KOPT-K1 (cell line): ENCODE results near the gene CES4A.
A peak's percentile ranks its signal among the peaks of the same experiment; 100 is the strongest.
"Not testable (repeated sequence)": the region's sequence is repeated elsewhere in the genome, so short reads cannot be mapped to it uniquely, and the experiment has no call there.

Experiments
- H3K27ac ChIP-seq: fragments of 200-600 bp; sonication (generic); 2 replicates; pipeline ENCODE4 v1.5.1; 2016; ENCODE audit warnings: antibody characterized with exemption, mild to moderate bottlenecking, low read depth, low read length; ENCODE audit not compliant: poor library complexity, severe bottlenecking
- H3K36me3 ChIP-seq: fragments of 200-600 bp; sonication (generic); 2 replicates; pipeline ENCODE4 v1.5.1; 2017; ENCODE audit warnings: antibody characterized with exemption, mild to moderate bottlenecking, low read length, moderate library complexity; ENCODE audit not compliant: insufficient read depth
- H3K9me3 ChIP-seq: fragments of 200-600 bp; sonication (generic); 2 replicates; pipeline ENCODE4 v1.5.1; 2017; ENCODE audit warnings: antibody characterized with exemption, low read length, mild to moderate bottlenecking; ENCODE audit not compliant: insufficient read depth, poor library complexity, severe bottlenecking

CES4A gene

DNA sequence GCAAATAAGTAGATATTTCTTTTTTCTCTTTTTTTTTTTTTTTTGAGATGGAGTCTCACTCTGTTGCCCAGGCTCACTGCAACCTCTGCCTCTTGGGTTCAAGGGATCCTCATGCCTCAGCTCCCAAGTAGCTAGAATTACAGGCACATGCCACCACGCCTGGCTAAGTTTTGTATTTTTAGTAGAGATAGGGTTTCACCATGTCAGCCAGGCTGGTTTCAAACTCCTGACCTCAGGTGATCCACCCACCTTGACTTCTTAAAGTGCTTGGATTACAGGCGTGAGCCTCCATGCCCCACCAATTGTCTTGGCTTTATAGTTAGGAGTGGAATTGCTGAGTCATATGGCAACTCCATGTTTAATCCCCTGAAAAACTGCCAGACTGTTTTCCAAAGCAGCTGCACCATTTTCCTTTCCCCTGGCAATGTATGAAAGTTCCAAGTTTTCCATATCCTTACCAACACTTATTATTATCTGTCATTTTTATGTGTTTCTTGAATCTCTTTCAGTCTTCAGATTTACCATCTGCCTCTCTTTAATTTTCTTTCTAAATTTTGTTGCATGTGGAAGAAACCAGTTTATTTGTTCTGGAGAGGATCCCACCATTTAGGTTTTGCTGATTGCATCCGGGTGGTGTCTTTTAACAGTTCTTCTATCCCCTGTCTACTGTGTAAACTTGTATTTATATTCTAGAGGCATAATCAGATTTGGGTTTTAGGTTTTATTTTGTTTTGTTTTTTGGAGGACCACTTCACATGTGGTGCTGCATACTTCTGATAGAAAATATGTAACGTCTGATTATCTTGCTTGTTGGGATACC lies 37.2 kb upstream of the CES4A start:
- Histone ChIP-seq H3K27ac (no peak overlapping the region), H3K36me3 (no peaks in the 10 kb centered on the region), H3K9me3 (no peaks in the 10 kb centered on the region)

DNA sequence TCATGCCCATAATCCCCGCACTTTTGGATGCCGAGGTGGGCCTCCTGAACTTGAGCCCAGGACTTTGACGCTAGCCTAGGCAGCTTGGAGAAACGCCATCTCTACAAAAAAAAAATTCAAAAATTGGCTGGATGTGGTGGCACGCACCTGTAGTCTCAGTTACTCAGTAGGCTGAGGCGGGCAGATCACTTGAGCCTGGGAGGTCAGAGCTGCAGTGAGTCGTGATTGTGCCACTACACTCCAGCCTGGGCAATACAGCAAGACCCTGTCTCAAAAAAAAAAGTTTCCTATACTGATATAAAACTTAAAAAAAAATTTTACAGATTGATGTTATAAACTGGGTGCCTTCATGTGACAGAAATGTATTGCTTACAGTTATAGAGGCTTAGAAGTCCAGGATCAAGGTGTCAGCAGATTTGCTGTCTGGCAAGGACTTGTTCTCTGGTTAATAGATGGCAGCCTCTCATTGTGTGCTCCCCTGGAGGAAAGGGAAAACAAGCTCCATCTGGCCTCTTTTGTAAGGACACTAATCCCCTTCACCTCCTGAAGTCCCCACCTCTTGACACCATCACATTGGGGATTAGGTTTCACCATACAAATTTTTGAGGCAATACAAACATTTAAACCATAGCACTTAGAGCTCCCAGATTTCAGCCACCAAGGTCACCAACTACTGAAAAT lies 35.8 kb upstream of the CES4A start:
- Histone ChIP-seq H3K27ac (no peak overlapping the region), H3K9me3 (no peaks in the 10 kb centered on the region), H3K36me3 (no peaks in the 10 kb centered on the region)

DNA sequence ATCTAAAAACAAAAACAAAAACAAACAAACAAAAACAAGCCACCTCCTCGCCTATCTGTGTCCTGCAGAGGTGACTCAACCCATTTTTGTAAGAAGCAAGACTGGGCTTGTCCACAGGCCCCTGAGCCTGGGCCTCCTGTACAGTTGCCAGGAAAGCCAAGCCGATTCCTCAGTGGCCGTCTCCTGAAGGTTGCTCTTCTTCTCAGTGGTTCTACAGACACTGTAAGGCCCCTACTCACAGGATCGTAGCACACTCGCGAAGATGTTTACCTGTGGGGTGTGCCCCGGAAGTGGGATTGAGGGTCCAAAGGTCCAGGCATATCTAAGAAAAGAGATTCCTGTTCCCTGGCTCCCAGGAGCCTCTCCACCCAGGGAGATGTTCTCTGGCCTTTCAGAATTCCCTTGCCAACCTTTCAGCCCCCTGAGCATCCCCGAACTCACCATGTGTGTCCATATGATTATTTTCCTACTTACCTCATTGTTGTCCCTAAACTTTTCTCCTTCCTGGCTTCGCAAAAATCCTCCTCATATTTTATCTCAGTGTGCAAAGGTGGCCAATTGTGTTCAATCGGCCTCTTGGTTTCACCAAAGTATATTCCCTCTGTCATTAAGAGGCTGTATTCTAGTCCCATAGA lies 34.8 kb upstream of the CES4A start:
- no peaks in the 10 kb centered on the region for H3K9me3 ChIP-seq
- H3K36me3 ChIP-seq, result no peaks in the 10 kb centered on the region
- no peak overlapping the region for H3K27ac ChIP-seq

DNA sequence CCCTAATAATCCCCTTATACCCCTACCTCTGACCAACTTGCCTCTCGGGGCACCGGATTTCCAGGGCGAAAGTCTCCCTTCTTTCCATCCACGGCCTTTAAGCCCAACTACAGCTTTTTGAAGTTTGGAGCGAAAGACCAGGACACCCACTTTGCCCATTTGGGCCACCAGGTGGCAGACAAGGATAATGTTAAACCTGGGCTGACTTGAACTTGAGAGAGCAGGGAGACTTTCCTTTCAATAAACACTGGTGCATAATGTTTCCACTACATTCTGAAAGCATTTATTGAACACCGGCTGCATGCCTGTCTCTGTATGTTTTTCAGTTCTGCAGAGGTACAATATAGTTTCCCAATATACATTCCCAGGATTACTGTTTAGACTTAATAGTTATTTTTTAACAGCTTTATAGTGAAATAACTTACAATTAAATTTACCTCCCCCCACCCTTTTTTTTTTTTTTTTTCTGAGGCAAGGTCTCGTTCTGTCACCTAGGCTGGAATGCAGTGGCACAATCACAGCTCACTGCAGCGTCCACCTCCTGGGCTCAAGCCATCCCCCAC lies 34.2 kb upstream of the CES4A start:
- Histone ChIP-seq H3K27ac (no peak overlapping the region), H3K36me3 (no peaks in the 10 kb centered on the region), H3K9me3 (no peaks in the 10 kb centered on the region)

DNA sequence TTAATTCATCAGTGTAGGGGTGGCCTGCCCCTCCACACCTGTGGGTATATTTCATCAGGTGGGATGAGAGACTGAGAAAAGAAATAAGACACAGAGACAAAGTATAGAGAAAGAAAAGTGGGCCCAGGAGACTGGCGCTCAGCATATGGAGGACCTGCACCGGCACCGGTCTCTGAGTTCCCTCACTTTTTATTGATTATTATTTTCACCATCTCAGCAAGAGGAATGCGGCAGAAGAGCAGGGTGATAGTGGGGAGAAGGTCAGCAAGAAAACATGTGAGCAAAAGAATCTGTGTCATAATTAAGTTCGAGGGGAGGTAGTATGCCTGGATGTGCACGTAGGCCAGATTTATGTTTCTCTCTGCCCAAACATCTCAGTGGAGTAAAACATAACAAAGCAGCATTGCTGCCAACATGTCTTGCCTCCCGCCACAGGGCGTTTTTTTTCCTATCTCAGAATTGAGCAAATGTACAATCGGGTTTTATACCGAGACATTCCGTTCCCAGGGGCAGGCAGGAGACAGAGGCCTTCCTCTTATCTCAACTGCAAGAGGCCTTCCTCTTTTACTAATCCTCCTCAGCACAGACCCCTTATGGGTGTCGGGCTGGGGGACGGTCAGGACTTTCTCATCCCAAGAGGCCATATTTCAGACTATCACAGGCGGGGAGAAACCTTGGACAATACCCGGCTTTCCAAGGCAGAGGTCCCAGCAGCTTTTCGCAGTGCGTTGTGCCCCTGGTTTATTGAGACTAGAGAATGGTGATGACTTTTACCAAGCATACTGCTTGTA lies 32.8 kb upstream of the CES4A start:
- not testable (repeated sequence) for H3K36me3 ChIP-seq, H3K9me3 ChIP-seq, H3K27ac ChIP-seq

DNA sequence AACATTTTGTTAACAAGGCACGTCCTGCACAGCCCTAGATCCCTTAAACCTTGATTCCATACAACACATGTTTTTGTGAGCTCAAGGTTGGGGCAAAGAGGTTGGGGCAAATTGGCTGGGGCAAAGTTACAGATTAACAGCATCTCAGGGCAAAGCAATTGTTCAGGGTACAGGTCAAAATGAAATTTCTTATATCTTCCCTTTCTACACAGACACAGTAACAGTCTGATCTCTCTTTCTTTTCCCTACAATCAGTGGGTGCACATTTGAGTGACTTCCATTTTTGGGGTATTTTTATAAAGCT lies 32.3 kb upstream of the CES4A start:
- not testable (repeated sequence) for H3K27ac ChIP-seq, H3K36me3 ChIP-seq, H3K9me3 ChIP-seq

DNA sequence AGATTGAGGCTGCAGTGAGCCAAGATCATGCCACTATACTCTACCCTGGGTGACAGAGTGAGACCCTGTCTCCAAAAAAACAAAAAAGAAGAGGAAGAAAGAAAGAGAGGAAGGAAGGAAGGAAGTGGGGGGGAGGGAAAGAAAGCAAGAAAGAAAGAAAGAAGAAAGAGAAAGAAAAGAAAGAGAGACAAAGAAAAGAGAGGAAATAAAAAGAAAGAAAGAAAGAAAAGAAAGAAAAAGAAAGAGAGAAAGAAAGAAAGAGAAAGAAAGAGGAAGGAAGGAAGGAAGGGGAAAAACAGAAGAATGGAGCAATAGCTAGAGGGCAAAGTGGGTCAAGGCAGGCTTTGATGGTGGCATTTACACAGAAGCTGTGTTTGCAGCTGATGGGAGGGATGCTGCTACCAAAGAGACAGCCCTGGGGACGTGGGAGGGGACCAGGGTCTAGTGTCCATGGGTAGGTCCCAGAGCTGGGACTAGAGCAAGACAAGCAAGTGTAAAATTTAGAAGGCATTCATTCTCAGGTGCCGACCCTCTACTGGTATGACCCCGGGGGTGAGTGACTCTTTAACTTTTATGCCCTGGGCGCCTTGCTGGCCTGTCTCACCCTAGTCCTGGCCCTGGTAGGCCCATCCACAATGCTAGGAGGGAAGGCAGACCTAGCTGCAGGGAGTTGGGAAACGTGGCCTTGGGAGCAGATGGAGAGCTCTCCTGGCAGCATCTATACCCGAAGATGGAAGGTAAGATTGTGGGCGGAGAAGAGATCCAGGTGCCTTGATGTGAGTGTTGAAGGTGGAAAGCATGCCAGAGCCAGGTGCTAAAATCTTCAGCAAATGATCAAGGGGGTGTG lies 29.3 kb upstream of the CES4A start:
- Histone ChIP-seq H3K36me3 (peaks cover 2% of the 10 kb centered on the region; the same call in 1 of the 2 replicates), H3K9me3 (no peaks in the 10 kb centered on the region), H3K27ac (no peak overlapping the region)

DNA sequence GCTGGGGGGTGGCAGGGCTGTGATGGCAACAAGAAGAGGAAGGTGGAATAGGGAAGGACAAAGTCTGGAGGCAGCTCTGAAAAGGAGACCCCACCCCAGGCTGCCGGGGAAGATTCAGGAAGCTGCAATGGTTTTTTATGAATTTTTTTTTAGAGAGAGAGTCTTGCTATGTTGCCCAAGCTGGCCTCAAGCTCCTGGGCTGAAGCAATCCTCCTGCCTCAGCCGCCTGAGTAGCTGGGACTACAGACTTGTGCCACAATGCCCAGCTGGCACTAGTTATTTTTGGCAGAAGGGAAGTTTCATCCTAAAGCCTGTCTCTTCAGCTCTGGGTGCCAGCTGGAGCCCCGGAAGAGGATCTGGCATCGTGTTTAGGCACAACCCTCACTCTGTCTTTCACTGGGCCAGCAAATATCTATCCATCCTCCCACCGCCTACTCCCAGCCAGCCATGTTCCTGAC lies 28.7 kb upstream of the CES4A start:
- H3K27ac ChIP-seq, result no peak overlapping the region
- peaks cover 4% of the 10 kb centered on the region; the same call in 1 of the 2 replicates for H3K36me3 ChIP-seq
- no peaks in the 10 kb centered on the region for H3K9me3 ChIP-seq

DNA sequence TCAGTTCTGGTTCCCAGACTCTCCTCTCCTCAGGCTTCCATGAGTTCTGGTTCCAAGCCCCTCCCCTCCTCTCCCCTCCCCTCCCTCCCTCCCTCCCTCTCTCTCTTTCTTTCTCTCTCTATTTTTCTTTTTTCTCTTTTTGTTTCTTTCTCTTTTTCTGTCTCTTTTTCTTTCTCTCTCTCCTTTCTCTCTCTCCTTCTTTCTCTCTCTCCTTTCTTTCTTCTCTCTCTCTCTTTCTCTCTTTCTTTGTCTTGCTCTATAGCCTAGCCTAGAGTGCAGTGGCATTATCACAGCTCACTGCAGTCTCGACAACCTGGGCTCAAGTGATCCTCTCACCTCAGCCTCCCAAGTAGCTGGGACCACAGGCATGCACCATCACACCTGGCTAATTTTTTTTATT lies 28.1 kb upstream of the CES4A start:
- Histone ChIP-seq H3K36me3 (peaks cover 4% of the 10 kb centered on the region; the same call in 1 of the 2 replicates), H3K9me3 (no peaks in the 10 kb centered on the region), H3K27ac (no peak overlapping the region)

DNA sequence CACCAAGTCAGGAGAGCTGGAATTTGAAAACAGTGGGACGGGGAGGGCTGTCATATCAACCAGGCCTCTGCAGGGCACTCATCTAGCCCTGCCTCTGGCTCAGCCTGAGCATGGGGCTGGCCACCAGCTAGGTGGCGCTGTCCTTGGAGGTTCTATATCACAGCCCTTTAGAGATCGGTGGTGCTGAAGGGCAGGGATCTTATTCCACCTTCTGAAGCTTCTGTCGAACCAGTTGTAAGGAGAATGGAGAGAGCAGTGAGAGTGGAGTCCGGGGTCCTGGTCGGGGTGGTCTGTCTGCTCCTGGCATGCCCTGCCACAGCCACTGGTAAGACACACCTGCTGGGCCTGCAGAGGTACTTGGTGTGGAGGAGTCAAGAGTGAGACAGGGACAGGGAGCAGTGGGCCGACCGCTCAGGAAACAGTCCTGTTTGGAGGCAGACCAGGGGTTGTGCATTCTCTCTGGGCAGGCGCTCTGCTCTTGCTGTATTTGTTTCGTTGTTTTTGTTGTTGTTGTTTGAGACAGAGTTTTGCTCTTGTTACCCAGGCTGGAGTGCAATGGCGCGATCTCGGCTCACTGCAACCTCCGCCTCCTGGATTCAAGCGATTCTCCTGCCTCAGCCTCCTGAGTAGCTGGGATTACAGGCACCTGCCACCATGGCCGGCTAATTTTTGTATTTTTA lies 27.2 kb upstream of the CES4A start, which contains the start of gene CES3:
TSS of gene CES3 (plus strand) at position 202 of the 680 bp plus-strand sequence. CDS start at position 244, 42 bp downstream.
- Histone ChIP-seq H3K36me3 (peaks cover 4% of the 10 kb centered on the region; the same call in 1 of the 2 replicates), H3K27ac (peak within 1 kb of the TSS; percentile 39)

DNA sequence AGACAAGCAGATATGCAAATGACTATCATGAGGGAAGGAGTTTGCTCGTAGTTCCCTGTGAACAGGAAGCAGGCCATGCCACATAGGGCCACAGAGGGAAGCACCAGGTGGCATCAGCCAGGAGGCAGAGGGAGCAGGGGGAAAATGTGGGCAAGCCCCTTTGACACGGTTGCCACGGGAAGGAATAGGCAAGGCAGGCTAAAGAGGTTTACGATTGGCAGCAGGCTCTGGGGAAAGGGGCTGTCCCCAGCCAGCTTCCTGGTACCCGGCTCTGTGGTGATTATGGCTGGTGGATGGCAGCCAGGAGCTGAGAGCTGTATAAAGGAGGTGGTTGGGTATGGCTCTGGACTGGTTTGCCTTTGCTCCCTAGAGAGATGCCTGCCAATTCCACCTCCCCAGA lies 26.5 kb upstream of the CES4A start:
- peak overlapping the region; percentile 39 for H3K27ac ChIP-seq
- peaks cover 4% of the 10 kb centered on the region; the same call in 1 of the 2 replicates for H3K36me3 ChIP-seq
- H3K9me3 ChIP-seq, result no peaks in the 10 kb centered on the region

More for the DNA sequence above, 27.2 kb upstream of the CES4A start, which contains the start of gene CES3:
- no peaks in the 10 kb centered on the region for H3K9me3 ChIP-seq

DNA sequence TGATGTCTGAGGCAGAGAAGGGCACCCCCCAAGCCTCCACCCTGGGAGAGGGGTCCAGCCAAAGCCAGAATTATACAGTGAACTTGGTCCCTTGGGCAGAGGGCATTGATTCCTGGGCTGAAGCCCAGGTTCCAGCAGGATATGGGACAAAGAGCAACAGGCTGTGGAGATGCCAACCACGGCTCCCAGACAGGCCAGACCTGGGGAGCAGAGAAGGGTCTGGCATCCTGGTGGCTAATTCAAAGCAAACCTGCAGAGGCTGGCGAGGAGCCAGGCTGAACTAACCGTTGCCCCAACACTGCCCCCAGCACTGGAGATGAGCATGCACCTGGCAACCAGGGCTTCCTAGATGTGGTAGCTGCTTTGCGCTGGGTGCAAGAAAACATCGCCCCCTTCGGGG lies 24.3 kb upstream of the CES4A start:
- no peaks in the 10 kb centered on the region for H3K9me3 ChIP-seq
- no peak overlapping the region for H3K27ac ChIP-seq
- H3K36me3 ChIP-seq, result peaks cover 8% of the 10 kb centered on the region; the same call in 1 of the 2 replicates

DNA sequence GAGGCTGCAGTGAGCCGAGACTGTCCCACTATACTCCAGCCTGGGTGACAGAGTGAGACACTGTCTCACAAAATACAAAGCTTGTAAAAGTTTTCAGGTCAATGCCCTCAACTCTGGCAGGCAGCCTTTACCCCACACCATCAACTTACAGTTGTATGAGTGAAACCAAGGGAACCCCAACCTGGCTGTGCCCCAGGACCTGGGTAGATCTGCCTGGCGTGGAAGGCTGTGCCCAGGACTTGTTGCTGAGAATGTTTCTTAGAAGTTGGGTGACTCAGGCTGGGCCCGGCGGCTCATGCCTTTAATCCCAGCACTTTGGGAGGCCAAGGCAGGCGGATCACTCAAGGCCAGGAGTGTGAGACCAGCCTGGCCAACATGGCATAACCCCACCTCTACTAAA lies 19.5 kb upstream of the CES4A start:
- Histone ChIP-seq H3K36me3 (peaks cover 8% of the 10 kb centered on the region; the same call in 1 of the 2 replicates), H3K9me3 (no peaks in the 10 kb centered on the region), H3K27ac (no peak overlapping the region)
